ENCODE results near the gene TRIM37.

TRIM37 gene

GRCh38 chr17:59002126-59002525 lies 104.6 kb downstream of the TRIM37 start:
- no peak for DNase-seq
- no peaks in the 10 kb centered on the region for H3K4me1 ChIP-seq (ENCODE audit: low read length)
- H3K9ac ChIP-seq (ENCODE audit: low read length): no peak overlapping the region
- H2AFZ ChIP-seq (ENCODE audit: low read length): no peak overlapping the region
- H3K79me2 ChIP-seq (ENCODE audit: low read length): no peaks in the 10 kb centered on the region
- no peak overlapping the region for H3K27ac ChIP-seq (ENCODE audit: low read length)
- H3F3A ChIP-seq (ENCODE audit: insufficient read depth, low read length): 0 out of 2 replicates have a peak, but pooled peaks cover 6% of the 10 kb centered on the region
- H3K4me3 ChIP-seq (ENCODE audit: low read length): no peak overlapping the region
- H3K27me3 ChIP-seq (replicated peaks; ENCODE audit: insufficient read depth, low read length): no peaks in the 10 kb centered on the region
- H4K20me1 ChIP-seq (ENCODE audit: insufficient read depth, low read length): no peaks in the 10 kb centered on the region
- H3K9me3 ChIP-seq (replicated peaks; ENCODE audit: insufficient read depth, low read length): no peaks in the 10 kb centered on the region
- H3K36me3 ChIP-seq (replicated peaks; ENCODE audit: insufficient read depth, low read length): no peaks in the 10 kb centered on the region
- H3K9me2 ChIP-seq (replicated peaks; ENCODE audit: insufficient read depth, low read length): no peaks in the 10 kb centered on the region
- H3K4me2 ChIP-seq (ENCODE audit: low read depth, low read length): no peak overlapping the region
- TF ChIP-seq CTCF (IDR thresholded peaks at IDR 0.05; ENCODE audit: low read length): no peak
- TF ChIP-seq EZH2 (optimal IDR thresholded peaks at IDR 0.05; ENCODE audit: low read depth, low read length): no peak
- TF ChIP-seq EZH2phosphoT487 (IDR thresholded peaks at IDR 0.05; ENCODE audit: low read length): no peak

- H3K9me2 ChIP-seq (replicated peaks; ENCODE audit: insufficient read depth, low read length): no peaks in the 10 kb centered on the region
- no peaks in the 10 kb centered on the region for H4K20me1 ChIP-seq (ENCODE audit: insufficient read depth, low read length)
- no peak overlapping the region for H3K4me3 ChIP-seq (ENCODE audit: low read length)
- no peak overlapping the region for H2AFZ ChIP-seq (ENCODE audit: low read length)
- H3K36me3 ChIP-seq (replicated peaks; ENCODE audit: insufficient read depth, low read length): no peaks in the 10 kb centered on the region
- TF ChIP-seq EZH2 (optimal IDR thresholded peaks at IDR 0.05; ENCODE audit: low read depth, low read length) (no peak), CTCF (IDR thresholded peaks at IDR 0.05; ENCODE audit: low read length) (no peak), EZH2phosphoT487 (IDR thresholded peaks at IDR 0.05; ENCODE audit: low read length) (no peak)
- no peaks in the 10 kb centered on the region for H3K4me1 ChIP-seq (ENCODE audit: low read length)
- H3K9me3 ChIP-seq (replicated peaks; ENCODE audit: insufficient read depth, low read length): no peaks in the 10 kb centered on the region
- H3K27ac ChIP-seq (ENCODE audit: low read length): no peak overlapping the region
- no peak overlapping the region for H3K4me2 ChIP-seq (ENCODE audit: low read depth, low read length)
- H3K9ac ChIP-seq (ENCODE audit: low read length): no peak overlapping the region
- 0 out of 2 replicates have a peak, but pooled peaks cover 6% of the 10 kb centered on the region for H3F3A ChIP-seq (ENCODE audit: insufficient read depth, low read length)
- no peak for DNase-seq
- H3K79me2 ChIP-seq (ENCODE audit: low read length): no peaks in the 10 kb centered on the region
- no peaks in the 10 kb centered on the region for H3K27me3 ChIP-seq (replicated peaks; ENCODE audit: insufficient read depth, low read length)
Observed at GRCh38 chr17:59001158-59001814, 105.4 kb downstream of the TRIM37 start.

- Histone ChIP-seq H3K27ac (ENCODE audit: low read length) (no peak overlapping the region), H3K79me2 (ENCODE audit: low read length) (no peaks in the 10 kb centered on the region), H3K4me1 (ENCODE audit: low read length) (no peaks in the 10 kb centered on the region), H3K36me3 (replicated peaks; ENCODE audit: insufficient read depth, low read length) (no peaks in the 10 kb centered on the region), H3K9me3 (replicated peaks; ENCODE audit: insufficient read depth, low read length) (no peaks in the 10 kb centered on the region), H3K4me3 (ENCODE audit: low read length) (no peak overlapping the region), H3K27me3 (replicated peaks; ENCODE audit: insufficient read depth, low read length) (no peaks in the 10 kb centered on the region), H4K20me1 (ENCODE audit: insufficient read depth, low read length) (no peaks in the 10 kb centered on the region), H3K9me2 (replicated peaks; ENCODE audit: insufficient read depth, low read length) (no peaks in the 10 kb centered on the region), H2AFZ (ENCODE audit: low read length) (no peak overlapping the region), H3K4me2 (ENCODE audit: low read depth, low read length) (no peak overlapping the region), H3K9ac (ENCODE audit: low read length) (no peak overlapping the region), H3F3A (ENCODE audit: insufficient read depth, low read length) (no peaks in the 10 kb centered on the region)
- DNase-seq: no peak
- TF ChIP-seq EZH2phosphoT487 (IDR thresholded peaks at IDR 0.05; ENCODE audit: low read length) (no peak), CTCF (IDR thresholded peaks at IDR 0.05; ENCODE audit: low read length) (no peak), EZH2 (optimal IDR thresholded peaks at IDR 0.05; ENCODE audit: low read depth, low read length) (no peak)
Observed at GRCh38 chr17:59000022-59000421, 106.7 kb downstream of the TRIM37 start.

Data from MM.1S (cell line).